NB4 (cell line): ENCODE results near the gene ZFP36L1.

Source experiments
- DNase-seq: peaks from one replicate; pipeline ENCODE4 v3.0.0; 2010; ENCODE audit warnings: low read depth
- H3K4me3 ChIP-seq: one replicate; pipeline ENCODE4 v1.5.1; 2011; ENCODE audit warnings: mild to moderate bottlenecking, low read depth, low read length, moderate library complexity
- MYC ChIP-seq: IDR thresholded peaks from 2 replicates; pipeline ENCODE4 v1.6.1; 2011; ENCODE audit warnings: low read depth, low read length
- POLR2A ChIP-seq: IDR thresholded peaks from 2 replicates; pipeline ENCODE4 v1.6.1; 2011; ENCODE audit warnings: mild to moderate bottlenecking; ENCODE audit not compliant: insufficient read length; ENCODE audit errors: extremely low read depth
- TF ChIP-seq, protein P1 (sequence below): IDR thresholded peaks from one replicate; pipeline ENCODE4 v1.5.1; 2012; ENCODE audit warnings: low read depth, low read length
- TF ChIP-seq, protein P2 (sequence below): IDR thresholded peaks from 2 replicates; pipeline ENCODE4 v1.6.1; 2011; ENCODE audit warnings: low read depth, low read length

The ZFP36L1 gene

DNA sequence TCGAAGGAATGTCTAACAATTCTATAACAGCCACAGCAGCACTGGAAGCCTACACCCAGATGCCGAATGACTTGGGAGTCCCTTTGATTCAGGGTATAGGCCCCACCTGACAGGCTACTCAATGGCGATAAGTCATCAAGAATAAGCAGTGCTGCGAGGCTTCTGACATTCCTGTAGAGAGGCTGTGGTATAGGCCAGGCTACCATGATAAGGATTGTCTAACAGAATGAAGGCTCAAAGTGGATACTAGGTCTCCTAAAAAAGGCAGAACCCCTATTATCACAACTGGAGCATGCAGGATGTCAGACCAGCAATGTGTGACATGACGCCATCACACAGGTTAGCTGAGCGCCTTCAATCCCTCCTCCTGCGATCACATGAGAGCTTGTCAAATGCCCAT lies 53.2 kb downstream of the ZFP36L1 start:
- H3K4me3 ChIP-seq, result no peak overlapping the region
- no peak for DNase-seq
- TF ChIP-seq, protein P1, sequence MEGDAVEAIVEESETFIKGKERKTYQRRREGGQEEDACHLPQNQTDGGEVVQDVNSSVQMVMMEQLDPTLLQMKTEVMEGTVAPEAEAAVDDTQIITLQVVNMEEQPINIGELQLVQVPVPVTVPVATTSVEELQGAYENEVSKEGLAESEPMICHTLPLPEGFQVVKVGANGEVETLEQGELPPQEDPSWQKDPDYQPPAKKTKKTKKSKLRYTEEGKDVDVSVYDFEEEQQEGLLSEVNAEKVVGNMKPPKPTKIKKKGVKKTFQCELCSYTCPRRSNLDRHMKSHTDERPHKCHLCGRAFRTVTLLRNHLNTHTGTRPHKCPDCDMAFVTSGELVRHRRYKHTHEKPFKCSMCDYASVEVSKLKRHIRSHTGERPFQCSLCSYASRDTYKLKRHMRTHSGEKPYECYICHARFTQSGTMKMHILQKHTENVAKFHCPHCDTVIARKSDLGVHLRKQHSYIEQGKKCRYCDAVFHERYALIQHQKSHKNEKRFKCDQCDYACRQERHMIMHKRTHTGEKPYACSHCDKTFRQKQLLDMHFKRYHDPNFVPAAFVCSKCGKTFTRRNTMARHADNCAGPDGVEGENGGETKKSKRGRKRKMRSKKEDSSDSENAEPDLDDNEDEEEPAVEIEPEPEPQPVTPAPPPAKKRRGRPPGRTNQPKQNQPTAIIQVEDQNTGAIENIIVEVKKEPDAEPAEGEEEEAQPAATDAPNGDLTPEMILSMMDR, result no peak
- TF ChIP-seq, protein P2, sequence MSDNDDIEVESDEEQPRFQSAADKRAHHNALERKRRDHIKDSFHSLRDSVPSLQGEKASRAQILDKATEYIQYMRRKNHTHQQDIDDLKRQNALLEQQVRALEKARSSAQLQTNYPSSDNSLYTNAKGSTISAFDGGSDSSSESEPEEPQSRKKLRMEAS, result no peak
- no peak for TF ChIP-seq MYC
- no peak for TF ChIP-seq POLR2A

DNA sequence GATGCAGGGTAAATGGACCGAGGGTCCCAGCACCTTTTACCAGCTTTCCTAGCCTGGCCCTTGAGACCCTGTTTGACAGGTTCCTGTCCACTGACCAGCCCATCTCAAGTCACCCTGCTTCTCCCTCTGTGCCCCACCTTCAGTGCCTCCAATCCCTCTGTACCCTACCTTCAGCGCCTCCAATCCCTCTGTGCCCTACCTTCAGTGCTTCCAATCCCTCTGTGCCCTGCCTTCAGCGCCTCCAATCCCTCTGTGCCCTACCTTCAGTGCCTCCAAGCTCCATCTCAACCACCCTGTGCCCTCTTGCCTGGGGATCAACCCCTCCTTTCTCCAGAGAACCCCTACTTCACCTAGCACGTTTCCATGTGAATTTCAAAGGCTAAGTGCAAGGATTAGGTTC lies 54.3 kb downstream of the ZFP36L1 start:
- DNase-seq, result no peak
- TF ChIP-seq MYC (no peak), POLR2A (no peak)
- TF ChIP-seq, protein P2, result no peak
- TF ChIP-seq, protein P1, result no peak
- H3K4me3 ChIP-seq, result no peak overlapping the region
